ENCODE measurements around the gene RAB27A.
"Not testable (repeated sequence)": the region's sequence is repeated elsewhere in the genome, so short reads cannot be mapped to it uniquely, and the experiment has no call there.

RAB27A gene

DNA sequence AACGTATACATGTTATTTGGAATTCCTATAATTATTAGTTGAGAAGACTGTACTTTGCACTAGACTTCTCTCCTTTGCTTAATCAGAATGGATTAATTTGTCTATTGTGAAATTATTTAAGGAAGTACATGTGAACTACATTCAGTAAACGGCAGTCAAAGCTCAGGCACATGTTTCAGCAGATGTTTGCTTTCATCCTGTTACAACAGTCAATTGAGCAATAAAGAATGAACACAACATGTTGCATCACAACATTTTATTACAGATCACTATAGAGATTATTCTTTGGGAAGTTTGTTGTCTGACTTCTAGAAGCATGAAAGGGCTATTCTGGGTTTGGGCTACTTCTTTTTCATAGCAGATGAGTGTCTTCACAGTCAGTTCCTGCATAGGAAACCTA is 39.2 kb downstream of the RAB27A start:
- no peak for DNase-seq (ENCODE audit: low spot score)

DNA sequence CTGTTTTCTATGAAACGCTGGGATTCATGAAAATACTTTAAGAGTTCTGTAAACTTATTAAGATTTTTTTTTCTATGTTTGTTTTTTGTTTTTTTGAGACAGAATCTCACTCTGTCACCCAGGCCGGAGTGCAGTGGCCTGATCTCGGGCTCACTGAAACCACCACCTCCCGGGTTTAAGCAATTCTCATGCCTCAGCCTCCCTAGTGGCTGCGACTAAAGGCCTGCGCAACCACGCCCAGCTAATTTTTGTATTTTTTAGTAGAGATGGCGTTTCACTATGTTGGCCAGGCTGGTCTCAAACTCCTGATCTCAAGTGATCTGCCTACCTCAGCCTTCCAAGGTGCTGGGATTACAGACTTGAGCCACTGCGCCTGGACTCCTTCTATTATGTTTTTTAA is 39.7 kb downstream of the RAB27A start:
- DNase-seq (ENCODE audit: low spot score), result not testable (repeated sequence)

DNA sequence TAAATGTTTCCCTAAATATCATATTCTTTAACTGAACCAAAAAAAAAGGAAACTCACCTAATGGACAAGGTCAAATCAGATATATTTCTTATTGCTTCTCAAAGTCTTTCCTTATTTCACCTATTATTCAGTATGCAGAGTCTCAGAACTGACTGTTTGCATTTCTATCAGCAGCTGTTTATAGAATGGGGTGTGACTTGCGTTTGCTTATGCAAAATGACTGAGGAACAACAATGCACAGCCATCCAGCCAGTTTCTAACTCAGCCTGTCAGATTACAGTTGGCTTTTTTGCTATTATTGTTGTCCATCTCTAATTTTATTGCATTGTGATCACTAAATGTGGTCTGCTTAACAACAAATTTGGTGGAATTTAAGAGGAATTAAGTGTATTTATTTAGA is 40.7 kb downstream of the RAB27A start:
- DNase-seq (ENCODE audit: low spot score), result no peak

DNA sequence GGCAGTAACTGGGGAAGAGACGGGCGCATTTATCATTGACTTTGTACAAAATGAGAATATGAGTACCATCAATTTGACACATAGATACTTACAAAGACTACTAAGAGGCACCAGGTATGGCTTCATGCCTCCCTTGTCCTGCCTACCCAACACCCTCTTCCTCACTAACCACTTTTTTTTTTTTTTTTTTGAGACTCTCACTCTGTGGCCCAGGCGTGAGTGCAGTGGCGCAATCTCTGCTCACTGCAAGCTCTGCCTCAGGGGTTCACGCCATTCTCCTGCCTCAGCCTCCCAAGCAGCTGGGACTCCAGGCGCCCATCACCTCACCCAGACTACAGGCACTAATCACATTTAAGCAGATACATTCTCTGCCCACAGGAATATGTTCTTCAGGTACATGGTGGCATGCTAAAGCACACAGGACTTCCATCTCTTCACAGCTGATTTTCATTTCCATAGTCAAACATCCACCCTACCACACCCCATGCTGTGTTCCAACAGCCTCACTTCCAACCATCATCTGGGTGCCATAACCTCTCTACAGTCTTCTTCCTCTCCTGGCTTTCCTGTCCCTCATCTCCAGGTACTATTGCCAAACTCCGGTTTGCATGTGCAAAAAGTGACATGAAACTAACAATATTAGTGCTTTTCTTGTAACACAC is 41.7 kb downstream of the RAB27A start:
- no peak for DNase-seq (ENCODE audit: low spot score)

DNA sequence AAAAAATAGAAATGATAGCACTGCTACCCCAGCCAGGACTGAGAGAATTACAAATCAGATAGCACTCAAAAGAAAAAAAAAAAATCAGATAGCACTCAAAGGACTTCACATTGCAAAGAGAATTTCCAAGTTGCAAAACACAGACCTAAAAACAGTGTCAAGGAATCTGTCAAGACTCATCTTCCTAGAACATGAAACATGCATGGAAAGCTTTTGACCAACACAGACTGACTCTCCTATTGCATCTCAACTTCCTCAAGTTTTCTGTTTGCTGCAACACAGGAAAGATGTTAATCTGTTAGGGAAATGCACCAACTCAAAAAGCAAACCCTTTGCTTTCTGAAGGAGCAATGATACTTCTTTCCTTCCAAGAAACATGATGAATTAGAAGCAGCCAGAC is 42.3 kb downstream of the RAB27A start:
- DNase-seq (ENCODE audit: low spot score), result no peak

DNA sequence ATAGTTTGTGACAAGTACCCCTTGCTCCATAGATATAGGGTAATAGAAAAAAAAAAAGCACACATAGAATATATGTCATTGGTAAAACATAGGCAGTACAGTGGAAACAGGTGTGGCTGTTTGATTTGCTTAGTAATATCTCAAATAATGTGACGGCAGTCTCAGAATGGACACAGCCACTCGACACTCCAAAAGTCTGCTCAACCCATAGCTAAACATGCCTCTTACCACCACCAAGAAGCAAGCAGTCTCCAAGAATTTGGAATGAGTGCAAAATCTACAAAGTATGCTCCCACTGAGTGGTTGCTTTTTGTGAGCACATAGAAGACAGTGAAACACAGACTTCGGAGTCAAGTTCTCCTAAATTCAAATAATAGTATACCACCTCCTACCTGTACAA is 43.0 kb downstream of the RAB27A start:
- DNase-seq (ENCODE audit: low spot score), result no peak

DNA sequence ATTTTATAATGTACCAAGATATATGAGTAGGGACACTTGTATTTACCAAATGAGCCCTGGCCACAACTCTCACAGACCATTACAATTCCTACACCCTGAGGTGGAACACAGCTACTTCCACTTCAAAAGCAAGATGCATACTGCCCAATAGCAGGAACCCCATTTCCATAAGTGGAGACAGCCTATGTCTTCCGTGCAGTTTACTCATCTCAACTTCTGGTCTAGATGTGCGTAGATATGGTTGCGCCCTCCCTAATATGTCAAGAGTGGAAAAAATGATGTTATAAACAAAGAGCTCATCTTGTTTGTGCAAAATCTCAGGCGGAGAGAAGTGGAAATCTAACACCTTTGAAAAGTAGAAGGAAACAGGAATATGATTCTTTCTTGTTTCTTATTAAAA is 44.6 kb downstream of the RAB27A start:
- DNase-seq (ENCODE audit: low spot score), result no peak

DNA sequence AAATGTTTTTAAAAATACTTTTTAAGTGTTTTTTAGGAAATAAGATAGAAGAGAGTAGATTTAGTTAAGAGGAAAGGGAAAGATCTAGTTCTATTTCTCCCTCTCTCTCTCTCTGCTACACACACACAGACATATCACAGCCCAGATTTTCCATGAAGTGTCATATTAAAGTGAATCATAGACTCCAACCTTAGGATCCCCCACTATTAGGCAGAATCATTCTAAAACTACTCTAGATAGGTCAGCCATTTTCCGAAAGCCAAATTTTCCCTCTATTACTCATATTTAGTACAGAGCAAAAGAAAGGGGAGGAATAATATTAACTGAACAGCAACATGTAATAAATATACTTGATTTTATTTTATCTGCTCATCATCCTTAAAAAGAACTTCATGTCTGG is 47.7 kb downstream of the RAB27A start:
- DNase-seq (ENCODE audit: low spot score), result no peak

DNA sequence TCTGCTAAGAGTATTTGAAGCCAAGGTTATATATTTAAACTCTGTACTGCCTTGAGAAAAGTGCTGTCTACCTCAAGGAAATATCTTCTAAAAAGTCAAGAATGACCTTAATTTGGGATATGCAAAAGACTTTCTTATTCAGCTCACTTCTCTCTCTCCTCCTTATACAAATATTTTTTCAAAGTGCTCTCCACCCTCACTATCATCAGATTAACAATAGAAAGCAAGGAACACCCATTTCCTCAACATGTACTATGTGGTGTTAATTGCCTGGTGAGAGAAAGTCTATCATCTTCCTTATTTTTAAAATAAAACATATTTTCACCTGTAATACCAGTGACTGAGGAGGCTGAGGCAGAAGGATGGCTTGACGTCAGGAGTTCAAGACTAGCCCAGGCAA is 48.4 kb downstream of the RAB27A start:
- no peak for DNase-seq (ENCODE audit: low spot score)

DNA sequence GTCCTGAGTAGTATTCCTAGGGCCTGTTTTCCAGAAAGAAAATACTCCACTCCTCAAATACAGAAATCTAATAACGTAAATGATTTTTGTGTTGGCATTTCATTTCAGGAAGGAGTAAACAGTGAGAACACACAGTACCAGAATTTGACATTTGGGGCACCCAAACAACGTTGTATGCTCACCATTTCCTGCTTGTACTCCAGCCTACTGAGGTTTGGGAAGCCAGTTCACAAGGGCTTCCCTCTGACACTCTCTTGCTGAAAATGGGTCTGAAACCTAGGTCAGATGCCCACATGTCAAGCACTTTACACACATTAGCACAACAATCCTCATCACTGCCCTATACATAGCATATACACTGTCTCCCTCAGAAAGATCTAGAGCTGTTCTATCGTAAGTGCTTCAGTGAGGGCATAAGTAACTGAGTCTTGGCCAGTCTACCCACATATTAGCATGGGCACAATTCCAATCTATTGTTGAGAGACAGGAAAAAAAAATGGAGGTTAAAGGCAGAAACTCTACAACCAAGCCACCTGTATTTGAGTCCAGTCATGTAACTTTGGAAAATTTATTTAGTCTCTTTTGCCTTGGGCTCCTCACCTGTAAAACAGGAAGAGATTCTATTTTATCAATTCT is 49.4 kb downstream of the RAB27A start:
- DNase-seq (ENCODE audit: low spot score), result no peak

DNA sequence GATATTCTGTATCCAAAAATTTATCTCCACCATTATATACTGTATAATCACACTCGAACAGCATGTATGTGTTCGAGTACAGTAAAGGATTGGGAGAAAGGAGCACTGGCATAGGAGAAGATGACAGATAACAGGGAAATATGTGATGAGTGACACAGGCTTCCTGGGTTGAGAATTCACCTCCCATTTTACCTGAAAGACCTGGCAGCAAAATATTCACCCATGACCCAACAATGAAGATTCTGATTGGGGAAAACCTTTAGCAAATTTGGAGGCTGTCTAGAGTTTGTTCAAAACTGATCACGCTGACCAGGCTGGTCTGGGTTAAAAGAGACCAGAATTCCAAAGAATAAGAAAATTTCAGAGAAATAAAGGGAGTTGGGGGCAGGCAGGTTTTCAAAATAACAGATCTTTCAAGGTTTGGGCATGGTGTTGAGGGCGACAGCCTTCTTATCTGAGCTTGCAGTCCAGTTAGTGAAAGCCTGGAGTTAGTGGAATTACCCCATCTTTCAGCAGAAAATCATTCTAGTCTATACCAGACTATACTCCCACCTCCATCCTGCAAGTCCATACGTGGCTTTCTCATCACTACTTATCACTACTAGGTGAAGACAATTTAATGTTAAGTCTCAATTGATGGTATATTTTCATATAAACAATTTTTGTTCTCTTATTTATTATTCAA is 50.0 kb downstream of the RAB27A start:
- DNase-seq (ENCODE audit: low spot score), result no peak

DNA sequence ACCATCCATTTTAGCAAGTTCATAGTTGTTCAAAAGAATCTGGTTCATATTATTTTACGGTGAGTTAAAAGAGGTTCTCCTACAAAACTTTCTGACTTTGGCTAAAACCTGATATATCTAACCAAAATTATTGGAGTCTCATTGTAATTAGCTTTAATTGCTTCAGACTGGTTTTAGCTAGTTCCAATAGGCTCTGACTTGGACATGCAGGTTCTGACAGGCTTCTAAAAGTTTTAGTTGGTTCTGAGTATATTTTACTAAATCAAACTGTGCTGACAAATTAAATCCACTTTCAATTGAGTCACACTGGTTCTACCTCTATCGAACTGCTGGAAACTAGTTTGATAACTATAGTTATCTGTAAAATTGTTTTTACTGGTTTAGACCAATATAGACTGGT is 50.7 kb downstream of the RAB27A start:
- DNase-seq (ENCODE audit: low spot score), result no peak

DNA sequence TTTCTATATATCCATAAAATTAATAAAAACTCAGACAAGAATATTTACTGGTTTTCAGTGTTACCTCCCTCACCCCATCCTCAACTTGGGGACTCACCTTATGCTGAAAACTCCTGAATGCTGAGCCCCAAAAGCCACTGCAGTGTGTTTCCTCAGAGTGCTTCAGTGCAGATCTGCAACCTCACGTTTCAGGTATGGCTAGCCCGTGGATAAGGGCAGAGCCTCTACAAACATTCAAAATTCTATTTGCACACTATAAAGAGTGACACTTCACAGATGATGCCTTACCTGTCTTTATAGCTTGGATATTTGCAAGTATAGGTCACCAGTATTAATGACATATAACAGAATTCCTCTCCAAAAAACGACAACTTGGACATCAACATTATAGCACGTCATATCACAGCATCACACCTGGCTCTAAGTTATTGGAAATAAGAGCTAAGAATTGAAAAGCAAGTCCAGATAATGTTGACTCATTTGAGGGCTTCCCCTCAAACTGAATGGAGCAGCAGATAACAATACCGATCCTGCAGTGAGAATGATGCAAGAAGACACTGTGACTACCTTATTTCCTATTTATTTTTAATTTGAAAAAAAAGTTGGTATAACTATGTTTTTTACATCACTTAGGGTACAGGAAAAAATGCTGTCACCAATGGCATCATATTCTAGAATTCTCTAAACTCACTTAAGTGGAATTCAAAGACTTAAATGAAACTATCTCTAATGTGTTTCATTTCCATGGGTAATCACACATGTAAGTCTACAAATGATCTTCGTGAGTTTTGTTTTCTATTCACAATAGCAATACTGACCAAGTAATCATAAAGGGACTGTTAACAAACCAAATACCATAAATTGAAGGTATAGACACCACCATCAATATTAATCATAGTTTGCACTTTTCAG is 52.1 kb downstream of the RAB27A start:
- DNase-seq (ENCODE audit: low spot score), result no peak

DNA sequence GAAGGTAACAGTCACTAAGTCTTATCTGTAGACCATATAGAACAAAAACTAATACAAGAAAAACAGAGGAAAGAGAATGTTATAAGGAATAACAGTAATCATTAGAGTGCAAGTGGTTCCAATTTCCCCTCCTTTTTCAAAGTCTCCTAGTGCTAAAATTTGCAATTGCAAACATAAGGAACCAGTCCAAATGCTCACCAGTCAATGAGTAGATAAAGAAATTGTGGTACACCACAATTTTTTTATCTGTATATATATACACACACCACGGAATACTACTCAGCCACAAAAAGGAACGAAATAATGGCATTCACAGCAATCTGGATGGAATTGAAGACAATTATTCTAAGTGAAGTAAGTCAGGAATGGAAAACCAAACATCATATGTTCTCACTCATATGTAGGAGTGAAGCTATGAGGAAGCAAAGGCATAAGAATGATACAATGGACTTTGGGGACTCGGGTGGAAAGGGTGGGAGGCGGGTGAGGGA is 54.0 kb downstream of the RAB27A start:
- DNase-seq (ENCODE audit: low spot score), result no peak

DNA sequence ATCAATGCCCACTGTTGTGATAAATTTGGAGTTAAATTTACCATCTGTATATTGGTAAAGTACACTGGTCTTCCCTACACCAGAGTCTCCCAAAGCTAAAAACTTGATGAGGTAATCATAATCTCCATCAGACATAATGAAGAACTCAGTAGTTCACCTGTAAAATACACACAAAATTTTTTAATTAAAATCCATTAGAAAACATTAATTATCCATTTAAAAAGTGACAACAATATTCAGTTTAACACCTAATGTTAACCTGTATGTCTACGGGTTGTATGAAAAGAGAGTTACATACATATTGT is 54.9 kb downstream of the RAB27A start:
- no peak for DNase-seq (ENCODE audit: low spot score)

DNA sequence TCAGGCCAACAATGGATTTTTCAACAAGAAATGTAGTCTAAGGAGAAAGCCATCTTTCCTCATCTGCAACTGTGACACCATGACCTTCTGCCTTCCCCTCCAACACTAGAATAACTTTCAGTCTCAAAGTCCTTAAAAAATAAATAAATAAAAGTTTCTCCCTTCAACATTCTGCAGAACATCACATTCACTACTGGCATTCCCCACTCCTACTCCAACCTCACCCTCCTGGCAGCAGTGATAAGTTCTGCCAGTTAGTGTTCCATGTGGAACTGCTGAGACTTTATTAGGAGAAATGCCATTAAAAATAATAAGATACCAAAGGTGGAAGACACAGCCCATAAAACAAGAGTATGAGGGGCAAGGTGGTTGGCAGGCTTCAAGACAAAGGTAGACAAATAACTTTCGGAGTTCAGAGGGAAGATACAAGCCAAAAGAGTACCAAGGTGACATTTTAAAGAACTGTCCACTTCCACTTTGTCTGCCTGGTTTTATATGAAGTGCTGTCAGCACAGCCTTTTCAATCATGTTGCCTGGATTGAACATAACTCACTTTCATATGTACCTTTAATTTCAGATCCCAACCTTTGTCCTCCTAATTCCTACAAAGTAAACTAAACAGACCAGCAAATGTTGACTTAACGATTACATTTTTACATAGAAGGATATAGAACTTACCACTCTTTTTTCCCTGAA is 55.4 kb downstream of the RAB27A start:
- DNase-seq (ENCODE audit: low spot score), result no peak

DNA sequence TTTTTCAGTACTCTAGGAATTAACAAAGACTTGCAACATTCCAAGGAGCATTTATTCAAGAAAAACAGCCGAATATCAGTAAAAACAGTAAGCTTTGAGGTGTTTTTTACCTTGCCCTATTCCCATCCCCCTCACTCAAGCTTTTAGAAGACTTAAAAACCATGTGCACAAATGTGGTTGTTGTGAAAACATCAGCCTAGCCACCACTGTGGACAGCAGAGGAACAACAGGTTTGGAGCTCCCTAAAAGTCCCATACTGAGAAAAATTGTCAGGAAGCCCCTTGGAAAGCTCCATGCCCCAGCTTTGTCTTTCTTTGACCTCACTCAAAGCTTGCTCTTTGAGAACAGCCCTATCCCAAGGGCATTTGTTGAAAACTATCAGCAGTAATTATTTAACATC is 58.2 kb downstream of the RAB27A start:
- DNase-seq (ENCODE audit: low spot score), result no peak

DNA sequence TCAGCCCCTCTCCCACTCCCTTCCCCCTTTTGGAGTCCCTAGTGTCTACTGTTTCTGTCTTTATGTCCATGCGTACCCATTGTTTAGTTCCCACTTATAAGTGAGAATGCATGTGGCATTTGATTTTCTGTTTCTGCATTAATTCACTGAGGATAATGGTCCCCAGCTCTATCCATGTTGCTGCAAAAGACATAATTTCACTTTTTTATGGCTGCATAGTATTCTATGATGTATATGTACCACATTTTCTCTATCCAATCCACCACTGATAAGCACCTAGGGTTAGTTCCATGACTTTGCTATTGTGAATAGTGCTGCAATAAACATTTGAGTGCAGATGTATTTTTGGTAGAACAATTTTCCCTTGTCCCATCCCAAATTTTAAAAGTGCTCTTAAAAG is 58.7 kb downstream of the RAB27A start:
- DNase-seq (ENCODE audit: low spot score), result no peak

DNA sequence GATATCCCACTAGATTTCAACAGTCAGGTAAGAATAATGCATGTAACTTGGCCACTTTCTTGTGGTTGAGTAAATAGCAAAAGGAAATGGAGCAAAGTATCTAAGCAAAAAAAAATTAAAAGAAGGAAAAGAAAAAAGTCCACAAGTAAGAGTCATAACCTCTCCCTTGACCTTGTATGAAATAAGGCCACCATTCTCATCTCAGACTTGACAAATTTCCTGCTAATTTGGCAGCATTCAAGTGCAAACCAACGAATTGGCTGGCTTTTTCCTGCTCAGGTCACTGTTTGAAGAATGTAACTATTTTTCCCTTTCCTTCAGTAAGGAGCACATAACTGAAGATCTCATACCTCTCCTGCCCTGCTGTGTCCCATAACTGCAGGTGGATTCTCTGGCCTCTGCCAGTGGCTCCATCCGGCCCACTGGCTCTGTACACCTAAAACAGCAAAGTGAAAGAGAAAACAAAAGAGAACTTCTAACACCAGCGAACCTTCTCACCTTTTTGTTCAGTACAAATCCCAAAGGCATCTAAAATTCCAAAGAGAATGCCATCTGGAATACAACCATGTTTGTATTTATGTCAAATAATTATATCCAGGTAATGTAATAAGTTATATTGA is 59.5 kb downstream of the RAB27A start:
- no peak for DNase-seq (ENCODE audit: low spot score)

DNA sequence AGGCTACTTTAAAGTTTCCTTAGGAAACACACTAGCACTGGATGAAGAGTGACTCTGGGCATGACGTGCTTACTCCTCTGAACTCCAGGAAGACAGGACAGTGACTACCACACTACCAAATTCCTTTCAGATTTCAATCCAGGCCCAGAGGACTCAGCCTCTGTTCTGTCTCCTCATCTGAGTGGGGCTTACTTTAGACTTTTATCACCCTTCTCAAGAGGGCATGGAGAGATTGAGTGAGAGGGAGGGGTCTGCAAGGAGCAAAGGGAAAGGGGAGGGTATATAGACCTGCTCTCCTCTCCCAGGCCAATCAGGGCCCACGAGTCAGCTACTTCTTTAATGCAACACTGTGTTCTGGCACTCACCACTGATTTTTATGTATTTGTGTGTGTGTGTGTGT is 63.5 kb downstream of the RAB27A start:
- DNase-seq (ENCODE audit: low spot score), result no peak

DNA sequence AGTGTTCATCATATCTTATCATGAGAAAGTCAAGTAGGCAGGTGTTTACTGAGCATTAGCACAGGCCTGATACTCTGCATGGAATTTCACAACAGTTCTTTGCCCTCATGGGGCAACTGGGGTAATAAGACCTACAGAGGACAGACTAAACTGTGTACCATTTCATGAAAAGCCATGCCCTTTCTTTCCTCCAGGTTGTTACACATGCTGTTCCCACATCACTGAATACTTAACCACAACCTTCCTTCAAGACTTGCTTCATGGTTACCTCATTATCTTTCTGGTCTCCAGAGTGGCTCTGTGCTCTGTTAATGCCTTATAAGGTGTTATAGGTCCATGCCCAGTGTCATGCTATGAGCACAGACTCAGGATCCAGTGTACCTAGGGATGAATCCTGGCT is 64.7 kb downstream of the RAB27A start:
- DNase-seq (ENCODE audit: low spot score), result no peak

DNA sequence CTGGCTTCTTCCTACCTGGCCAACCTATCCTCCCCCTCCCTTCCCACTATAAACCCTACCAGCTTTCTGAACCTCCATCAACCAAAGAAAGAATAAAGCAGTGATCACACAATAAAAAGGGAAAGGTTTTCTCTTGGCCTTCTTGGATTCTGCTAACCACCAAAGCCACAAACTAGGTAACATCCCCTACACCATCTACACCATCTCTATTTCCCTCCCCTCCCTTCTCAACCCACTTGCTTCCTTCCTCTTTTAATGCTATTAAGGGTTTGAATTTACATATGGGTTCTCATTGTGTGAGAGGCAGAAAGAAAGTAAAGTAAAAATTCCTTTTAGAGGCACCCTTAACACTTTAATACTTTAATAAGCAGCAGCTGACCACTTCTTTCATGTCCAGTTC is 67.0 kb downstream of the RAB27A start:
- DNase-seq (ENCODE audit: low spot score), result no peak
